SW480 (cell line): ENCODE data around the gene GNAT1.
"Not testable (repeated sequence)": the region's sequence is repeated elsewhere in the genome, so short reads cannot be mapped to it uniquely, and the experiment has no call there.

Source experiments
- DNase-seq: peaks from one replicate; pipeline ENCODE4 v3.0.0-alpha.2; 2016; ENCODE audit warnings: low spot score

Gene GNAT1

GRCh38 chr3:50203809-50204803 is 12.7 kb downstream of the GNAT1 start:
- DNase-seq, result no peak

GRCh38 chr3:50204804-50205412 is 13.5 kb downstream of the GNAT1 start, which contains the start of gene SLC38A3:
TSS of gene SLC38A3 (plus strand) at chr3:50205271. CDS start at chr3:50214200, 8,929 bp downstream.
- no peak for DNase-seq

GRCh38 chr3:50205413-50206276 is 14.2 kb downstream of the GNAT1 start:
- no peak for DNase-seq

- no peak for DNase-seq
Measured at GRCh38 chr3:50207359-50208042, 16.1 kb downstream of the GNAT1 start.

GRCh38 chr3:50208677-50209344 is 17.4 kb downstream of the GNAT1 start:
- DNase-seq, result no peak

GRCh38 chr3:50210176-50210509 is 18.7 kb downstream of the GNAT1 start:
- no peak for DNase-seq

GRCh38 chr3:50210510-50211367 is 19.3 kb downstream of the GNAT1 start:
- peak; percentile 43 for DNase-seq

- DNase-seq, result not testable (repeated sequence)
Measured at GRCh38 chr3:50211368-50211717, 19.9 kb downstream of the GNAT1 start.

GRCh38 chr3:50211930-50212329 is 20.5 kb downstream of the GNAT1 start:
- DNase-seq, result no peak

- DNase-seq, result no peak
Measured at GRCh38 chr3:50212502-50212901, 21.1 kb downstream of the GNAT1 start.

- DNase-seq, result no peak
Measured at GRCh38 chr3:50212971-50213370, 21.6 kb downstream of the GNAT1 start.

- no peak for DNase-seq
Measured at GRCh38 chr3:50213373-50213772, 22.0 kb downstream of the GNAT1 start.

GRCh38 chr3:50214824-50215223 is 23.4 kb downstream of the GNAT1 start:
- DNase-seq, result no peak

- no peak for DNase-seq
Measured at GRCh38 chr3:50215529-50215928, 24.1 kb downstream of the GNAT1 start.

- no peak for DNase-seq
Measured at GRCh38 chr3:50217681-50218080, 26.3 kb downstream of the GNAT1 start.

GRCh38 chr3:50218448-50218847 is 27.0 kb downstream of the GNAT1 start:
- no peak for DNase-seq

GRCh38 chr3:50219285-50219684 is 27.9 kb downstream of the GNAT1 start:
- no peak for DNase-seq

GRCh38 chr3:50220109-50220508 is 28.7 kb downstream of the GNAT1 start:
- DNase-seq, result no peak

GRCh38 chr3:50221051-50221410 is 29.6 kb downstream of the GNAT1 start:
- DNase-seq, result no peak

GRCh38 chr3:50221411-50222168 is 30.2 kb downstream of the GNAT1 start:
- DNase-seq, result no peak
